ENCODE results near the gene NFIB. TPM values are rescaled to one million over a fixed set of nuclear protein-coding genes. Genes with fewer than 3 reads are reported as not detected.

The NFIB gene
- total RNA-seq, 1 experiment from 2014 or later: 13.6 TPM

- DNase-seq (ENCODE audit: low spot score): no peak
These were observed 230.6 kb downstream of the NFIB start for GRCh38 chr9:14083366-14083765.

GRCh38 chr9:14082732-14083131 lies 231.2 kb downstream of the NFIB start:
- no peak for DNase-seq (ENCODE audit: low spot score)

DNA sequence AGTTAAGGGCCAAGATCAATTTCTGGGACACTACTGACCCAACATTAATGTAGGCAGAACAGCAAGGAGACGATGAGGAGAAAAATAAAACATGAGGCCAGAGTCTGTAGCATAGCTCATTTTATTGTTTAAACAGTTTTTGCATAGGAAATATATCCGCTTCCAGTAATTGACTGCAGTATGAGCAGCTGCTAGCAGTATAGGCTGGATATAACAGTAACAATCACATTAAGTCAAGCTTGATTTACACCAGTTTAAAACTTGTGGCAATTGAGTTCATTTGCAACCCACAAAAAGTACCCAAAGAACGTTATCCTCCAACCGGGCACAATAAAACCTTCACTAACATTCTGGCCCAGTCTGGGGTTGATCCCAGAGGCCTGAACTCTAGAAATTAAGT lies 232.2 kb downstream of the NFIB start:
- no peak for DNase-seq (ENCODE audit: low spot score)

- no peak for DNase-seq (ENCODE audit: low spot score)
These were observed 232.9 kb downstream of the NFIB start for GRCh38 chr9:14080959-14081542.

DNA sequence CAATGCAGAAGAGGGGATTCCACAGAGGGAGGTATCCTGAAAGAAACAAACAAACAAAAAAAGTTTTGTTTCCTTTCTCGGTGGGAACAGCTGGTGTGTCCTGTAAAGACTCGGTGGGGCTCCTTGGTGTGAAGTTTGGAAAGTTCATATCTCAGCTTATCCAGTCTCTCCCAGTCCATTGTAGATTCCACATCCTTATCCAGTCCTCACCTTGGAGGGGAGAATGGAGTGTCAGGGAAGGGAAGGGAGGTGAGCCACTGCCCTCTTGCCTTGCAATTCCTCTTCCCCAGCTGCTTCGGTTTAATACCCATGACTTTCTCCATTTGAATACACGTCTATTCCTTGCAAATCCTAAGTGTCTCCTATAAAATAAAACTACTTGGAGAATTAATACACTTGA lies 234.5 kb downstream of the NFIB start:
- no peak for DNase-seq (ENCODE audit: low spot score)

DNA sequence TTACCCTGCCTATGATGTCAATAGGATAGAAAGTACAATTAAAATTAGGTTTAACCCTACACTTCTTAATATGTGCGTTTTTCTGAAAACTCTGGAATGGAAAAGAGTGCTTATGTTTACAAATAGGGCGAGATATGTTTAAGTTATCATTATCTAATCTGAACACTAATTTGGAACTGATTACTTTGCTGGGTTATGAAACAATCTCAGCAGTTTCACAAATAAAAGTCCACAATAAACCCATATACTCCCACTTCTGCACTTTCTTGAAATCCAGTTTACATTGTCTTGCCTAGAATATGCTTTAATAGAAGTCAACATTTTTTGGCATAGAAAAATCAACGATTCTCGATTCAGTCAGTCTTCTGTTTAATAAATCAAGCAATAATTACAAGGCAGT lies 236.3 kb downstream of the NFIB start:
- DNase-seq (ENCODE audit: low spot score): no peak

DNA sequence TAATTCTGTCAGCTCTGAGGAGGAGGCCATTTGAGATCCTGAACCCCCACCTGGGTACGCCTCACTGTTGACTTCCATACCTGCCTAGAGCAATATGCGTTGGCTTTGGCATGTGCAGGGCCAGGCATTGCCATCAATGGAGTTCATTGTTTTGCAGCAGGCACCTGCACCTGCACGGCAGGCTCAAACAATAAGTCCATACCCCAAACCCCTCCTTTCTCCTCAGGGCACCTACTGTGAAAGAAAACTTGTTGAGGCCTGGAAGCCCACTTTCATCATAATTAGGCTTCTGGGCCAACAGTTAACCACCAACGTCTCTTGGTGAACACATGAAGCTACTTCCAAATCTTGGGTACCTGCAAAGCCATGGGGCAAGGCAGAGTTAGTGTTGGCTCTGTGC lies 238.7 kb downstream of the NFIB start:
- no peak for DNase-seq (ENCODE audit: low spot score)

- DNase-seq (ENCODE audit: low spot score): no peak
These were observed 241.1 kb downstream of the NFIB start for GRCh38 chr9:14072850-14073249.

DNA sequence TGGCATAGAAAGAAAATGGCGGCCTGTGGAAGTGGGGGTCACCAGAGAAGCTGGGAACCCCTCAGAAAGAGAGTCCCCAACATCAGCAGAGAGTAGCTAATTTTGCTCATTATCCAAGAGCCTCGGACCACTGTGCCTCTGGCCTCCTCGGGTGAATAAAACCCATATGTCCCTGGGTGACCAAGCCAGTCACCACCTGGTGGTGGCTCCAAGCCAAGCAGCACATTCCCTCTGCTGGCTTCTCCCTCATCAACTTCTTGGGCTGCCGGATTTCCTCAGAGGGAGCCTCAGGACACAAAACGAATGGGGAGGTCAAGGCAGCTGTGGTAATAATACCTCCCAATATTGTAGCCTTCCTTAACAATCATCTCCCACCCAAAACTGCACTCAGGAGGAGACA lies 242.5 kb downstream of the NFIB start:
- peak; percentile 8 for DNase-seq (ENCODE audit: low spot score)

DNA sequence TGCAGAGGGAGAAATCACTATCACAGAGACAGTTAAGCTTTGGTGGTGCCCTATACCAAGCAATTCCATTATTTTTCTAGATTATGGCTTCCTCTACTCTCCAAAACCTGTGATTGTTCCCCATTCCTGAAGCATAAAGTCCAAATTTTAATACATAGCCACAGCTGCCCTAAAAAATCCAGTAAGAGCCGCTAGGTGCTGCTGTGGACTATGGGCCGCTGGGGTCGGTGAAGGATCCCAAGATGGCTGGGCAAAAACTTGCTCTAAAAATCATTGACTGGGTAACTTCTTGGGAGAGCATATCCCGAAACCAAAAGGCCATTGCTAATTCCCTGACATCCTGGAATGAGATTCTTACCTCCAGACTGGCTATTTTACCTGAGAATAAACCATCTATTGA lies 245.3 kb downstream of the NFIB start:
- no peak for DNase-seq (ENCODE audit: low spot score)

DNA sequence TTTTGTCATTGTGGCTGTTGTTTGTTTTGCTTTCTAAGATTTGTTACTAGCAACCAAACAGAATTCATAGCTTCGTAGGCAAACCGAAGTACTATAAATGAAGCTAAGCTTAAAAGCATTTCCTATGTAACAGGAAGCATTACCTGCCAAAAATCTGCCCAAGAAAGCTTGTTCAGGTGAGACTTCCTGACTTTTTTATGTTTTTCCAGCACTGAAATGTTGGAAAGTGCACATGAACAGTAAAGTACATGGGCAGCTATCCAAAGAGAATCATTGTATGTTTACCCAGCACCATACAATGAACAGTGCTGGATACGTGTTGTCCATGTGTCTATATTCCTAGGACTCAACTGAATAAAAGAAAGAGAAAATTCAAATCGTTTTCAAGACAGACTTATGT lies 247.1 kb downstream of the NFIB start:
- DNase-seq (ENCODE audit: low spot score): no peak

- DNase-seq (ENCODE audit: low spot score): no peak
These were observed 247.9 kb downstream of the NFIB start for GRCh38 chr9:14066032-14066431.

- no peak for DNase-seq (ENCODE audit: low spot score)
These were observed 249.0 kb downstream of the NFIB start for GRCh38 chr9:14064940-14065339.

- no peak for DNase-seq (ENCODE audit: low spot score)
These were observed 250.2 kb downstream of the NFIB start for GRCh38 chr9:14063756-14064155.

DNA sequence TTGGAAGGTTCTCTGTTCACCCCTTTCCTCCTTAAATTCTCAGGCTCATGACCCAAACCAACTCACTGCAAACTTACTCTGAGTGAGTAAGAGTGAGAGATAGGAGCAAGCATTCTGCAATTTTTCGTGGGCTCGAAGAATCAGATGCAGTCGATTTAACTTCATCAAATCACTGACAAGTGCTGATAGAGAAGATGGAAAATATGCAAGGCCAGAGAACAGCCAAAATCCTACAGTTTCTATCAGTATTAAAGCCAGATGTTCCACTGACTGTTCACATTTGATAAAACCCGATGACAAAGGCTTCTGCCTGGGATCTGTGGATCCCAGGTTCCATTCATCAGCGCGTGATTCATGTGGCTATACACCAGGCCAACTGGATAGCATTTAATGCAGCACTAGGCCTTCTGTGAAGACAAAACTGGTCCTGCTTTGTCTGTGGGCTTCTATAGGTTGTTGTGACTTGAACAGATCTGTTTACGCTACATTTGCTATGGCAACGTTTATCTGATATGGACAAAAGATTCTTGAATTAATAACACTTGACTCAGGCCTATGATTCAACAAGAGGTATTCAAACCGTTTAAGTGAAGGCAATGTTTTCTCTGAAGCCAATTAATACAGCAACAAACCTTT lies 251.2 kb downstream of the NFIB start:
- DNase-seq (ENCODE audit: low spot score): peak; percentile 4

GRCh38 chr9:14061936-14062585 lies 251.9 kb downstream of the NFIB start:
- DNase-seq (ENCODE audit: low spot score): no peak

DNA sequence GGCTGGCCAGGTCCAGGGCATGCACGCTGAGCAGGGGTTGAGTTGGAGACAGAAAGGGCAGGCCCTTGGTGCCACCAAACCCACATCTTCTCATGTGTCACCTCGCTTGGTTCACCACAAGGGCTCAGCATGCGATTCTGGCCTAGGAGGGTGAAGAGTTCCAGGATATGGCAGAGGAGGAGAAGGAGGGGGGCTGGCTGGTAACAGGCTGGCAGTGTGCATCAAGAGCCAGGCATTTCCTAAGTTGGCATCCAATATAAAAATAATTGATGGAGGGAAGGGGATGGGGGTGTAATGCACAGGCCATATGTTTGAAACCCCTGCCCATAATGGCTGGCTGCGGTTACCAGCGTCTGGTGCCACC lies 255.6 kb downstream of the NFIB start:
- DNase-seq (ENCODE audit: low spot score): no peak

- DNase-seq (ENCODE audit: low spot score): no peak
These were observed 256.3 kb downstream of the NFIB start for GRCh38 chr9:14057368-14058324.

GRCh38 chr9:14056316-14056861 lies 257.6 kb downstream of the NFIB start:
- DNase-seq (ENCODE audit: low spot score): no peak

GRCh38 chr9:14054096-14054495 lies 259.8 kb downstream of the NFIB start:
- no peak for DNase-seq (ENCODE audit: low spot score)

DNA sequence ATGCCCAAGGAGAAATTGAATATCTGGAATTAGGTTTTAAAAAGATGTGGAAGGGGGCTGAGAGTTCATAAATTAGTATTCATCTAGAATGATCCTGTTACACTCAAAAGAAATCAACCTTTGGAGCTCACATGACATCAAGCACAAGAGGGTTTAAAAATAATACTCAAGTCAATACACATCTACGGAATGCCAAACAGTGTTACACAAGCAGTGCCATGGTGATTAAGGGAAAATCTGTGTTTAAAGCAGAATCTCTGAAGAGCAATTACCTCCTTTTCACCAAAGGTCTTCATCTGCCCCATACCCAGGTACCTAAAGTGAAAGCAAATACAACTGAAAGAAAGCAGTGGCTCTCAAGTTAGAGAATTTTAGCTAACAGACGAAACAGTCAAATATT lies 261.6 kb downstream of the NFIB start:
- no peak for DNase-seq (ENCODE audit: low spot score)

GRCh38 chr9:14051419-14051818 lies 262.5 kb downstream of the NFIB start:
- no peak for DNase-seq (ENCODE audit: low spot score)
